ENCODE data around the gene PRKCE.

Gene PRKCE

GRCh38 chr2:45685260-45685659 is 33.8 kb downstream of the PRKCE start:
- H2AFZ ChIP-seq (ENCODE audit: low read depth, low read length) = no peak overlapping the region
- H3K18ac ChIP-seq (ENCODE audit: low read depth in 1 of 2, low read length in 2 of 2) = no peak overlapping the region
- peaks cover 7% of the 10 kb centered on the region for H3K4me1 ChIP-seq (ENCODE audit: control insufficient read depth, insufficient read depth, low read depth, low read length)
- no peak overlapping the region for H4K91ac ChIP-seq (ENCODE audit: low read length)
- H2BK5ac ChIP-seq (ENCODE audit: low read depth, low read length, poor library complexity, severe bottlenecking) = no peak overlapping the region
- H2BK120ac ChIP-seq (ENCODE audit: low read depth, low read length) = no peak overlapping the region
- H2BK12ac ChIP-seq (ENCODE audit: low read length in 2 of 2) = no peak overlapping the region
- H3K23ac ChIP-seq (ENCODE audit: low read length in 2 of 2) = no peak overlapping the region
- H3K4ac ChIP-seq (ENCODE audit: low read depth in 1 of 2, low read length in 2 of 2) = no peak overlapping the region
- H3K14ac ChIP-seq (ENCODE audit: low read length in 2 of 2) = no peak overlapping the region
- no peak overlapping the region for H4K8ac ChIP-seq (ENCODE audit: low read length)
- H3K9ac ChIP-seq (ENCODE audit: low read length) = no peak overlapping the region
- H3K9me3 ChIP-seq (ENCODE audit: control insufficient read depth, low read length) = no peaks in the 10 kb centered on the region
- DNase-seq = no peak
- H2BK15ac ChIP-seq (ENCODE audit: low read depth, poor library complexity, severe bottlenecking) = no peak overlapping the region
- no peaks in the 10 kb centered on the region for H3K36me3 ChIP-seq (ENCODE audit: control insufficient read depth in 1 of 2, insufficient read depth in 2 of 2, low read depth in 1 of 2, low read length in 2 of 2)
- H3K4me3 ChIP-seq (ENCODE audit: insufficient read depth in 1 of 2, low read depth in 1 of 2, low read length in 2 of 2) = no peak overlapping the region
- WGBS = 98% methylated on average over 3 of the region's 3 CpGs
- no peak overlapping the region for H3K27ac ChIP-seq (ENCODE audit: low read length, poor library complexity, severe bottlenecking)
- peaks cover 15% of the 10 kb centered on the region for H3K79me1 ChIP-seq (replicated peaks; ENCODE audit: low read length, poor library complexity, severe bottlenecking)
- H3K4me2 ChIP-seq (ENCODE audit: low read length, poor library complexity, severe bottlenecking) = no peak overlapping the region
- no peak overlapping the region for H2AK5ac ChIP-seq (ENCODE audit: low read length, severe bottlenecking)
- H3K27me3 ChIP-seq (ENCODE audit: control insufficient read depth in 1 of 2, insufficient read depth in 1 of 2, low read length in 2 of 2) = no peaks in the 10 kb centered on the region

GRCh38 chr2:45687964-45688363 is 36.5 kb downstream of the PRKCE start:
- no peak for DNase-seq
- 100% methylated on average over 1 of the region's 1 CpG for WGBS
- H2AK5ac ChIP-seq (ENCODE audit: low read length, severe bottlenecking) = no peak overlapping the region

GRCh38 chr2:45688479-45689298 is 37.2 kb downstream of the PRKCE start:
- H3K14ac ChIP-seq (ENCODE audit: low read length in 2 of 2) = no peak overlapping the region
- no peak overlapping the region for H2BK15ac ChIP-seq (ENCODE audit: low read depth, poor library complexity, severe bottlenecking)
- no peak overlapping the region for H3K23ac ChIP-seq (ENCODE audit: low read length in 2 of 2)
- no peaks in the 10 kb centered on the region for H3K36me3 ChIP-seq (ENCODE audit: control insufficient read depth in 1 of 2, insufficient read depth in 2 of 2, low read depth in 1 of 2, low read length in 2 of 2)
- no peak overlapping the region for H2BK12ac ChIP-seq (ENCODE audit: low read length in 2 of 2)
- no peak overlapping the region for H2BK5ac ChIP-seq (ENCODE audit: low read depth, low read length, poor library complexity, severe bottlenecking)
- H4K8ac ChIP-seq (ENCODE audit: low read length) = no peak overlapping the region
- 89% methylated on average over 4 of the region's 4 CpGs for WGBS
- peaks cover 21% of the 10 kb centered on the region for H3K79me1 ChIP-seq (replicated peaks; ENCODE audit: low read length, poor library complexity, severe bottlenecking)
- no peak overlapping the region for H2AK5ac ChIP-seq (ENCODE audit: low read length, severe bottlenecking)
- no peak overlapping the region for H3K9ac ChIP-seq (ENCODE audit: low read length)
- peaks cover 3% of the 10 kb centered on the region for H3K4me1 ChIP-seq (ENCODE audit: control insufficient read depth, insufficient read depth, low read depth, low read length)
- no peak overlapping the region for H2BK120ac ChIP-seq (ENCODE audit: low read depth, low read length)
- no peak overlapping the region for H3K4me3 ChIP-seq (ENCODE audit: insufficient read depth in 1 of 2, low read depth in 1 of 2, low read length in 2 of 2)
- no peak for DNase-seq
- no peaks in the 10 kb centered on the region for H3K27me3 ChIP-seq (ENCODE audit: control insufficient read depth in 1 of 2, insufficient read depth in 1 of 2, low read length in 2 of 2)
- H4K91ac ChIP-seq (ENCODE audit: low read length) = no peak overlapping the region
- no peak overlapping the region for H3K18ac ChIP-seq (ENCODE audit: low read depth in 1 of 2, low read length in 2 of 2)
- no peak overlapping the region for H3K4me2 ChIP-seq (ENCODE audit: low read length, poor library complexity, severe bottlenecking)
- H2AFZ ChIP-seq (ENCODE audit: low read depth, low read length) = no peak overlapping the region
- H3K27ac ChIP-seq (ENCODE audit: low read length, poor library complexity, severe bottlenecking) = no peak overlapping the region
- H3K9me3 ChIP-seq (ENCODE audit: control insufficient read depth, low read length) = no peaks in the 10 kb centered on the region
- H3K4ac ChIP-seq (ENCODE audit: low read depth in 1 of 2, low read length in 2 of 2) = no peak overlapping the region

More at GRCh38 chr2:45687964-45688363, 36.5 kb downstream of the PRKCE start:
- H2BK12ac ChIP-seq (ENCODE audit: low read length in 2 of 2) = no peak overlapping the region
- H3K4ac ChIP-seq (ENCODE audit: low read depth in 1 of 2, low read length in 2 of 2) = no peak overlapping the region
- H3K79me1 ChIP-seq (replicated peaks; ENCODE audit: low read length, poor library complexity, severe bottlenecking) = peaks cover 21% of the 10 kb centered on the region
- no peak overlapping the region for H2AFZ ChIP-seq (ENCODE audit: low read depth, low read length)
- no peak overlapping the region for H3K9ac ChIP-seq (ENCODE audit: low read length)
- H2BK120ac ChIP-seq (ENCODE audit: low read depth, low read length) = no peak overlapping the region
- H2BK5ac ChIP-seq (ENCODE audit: low read depth, low read length, poor library complexity, severe bottlenecking) = no peak overlapping the region
- no peaks in the 10 kb centered on the region for H3K9me3 ChIP-seq (ENCODE audit: control insufficient read depth, low read length)
- H3K27me3 ChIP-seq (ENCODE audit: control insufficient read depth in 1 of 2, insufficient read depth in 1 of 2, low read length in 2 of 2) = no peaks in the 10 kb centered on the region
- H4K91ac ChIP-seq (ENCODE audit: low read length) = no peak overlapping the region
- H3K36me3 ChIP-seq (ENCODE audit: control insufficient read depth in 1 of 2, insufficient read depth in 2 of 2, low read depth in 1 of 2, low read length in 2 of 2) = no peaks in the 10 kb centered on the region
- no peak overlapping the region for H4K8ac ChIP-seq (ENCODE audit: low read length)
- H3K4me2 ChIP-seq (ENCODE audit: low read length, poor library complexity, severe bottlenecking) = no peak overlapping the region
- no peak overlapping the region for H3K4me3 ChIP-seq (ENCODE audit: insufficient read depth in 1 of 2, low read depth in 1 of 2, low read length in 2 of 2)
- no peak overlapping the region for H3K27ac ChIP-seq (ENCODE audit: low read length, poor library complexity, severe bottlenecking)
- no peak overlapping the region for H3K23ac ChIP-seq (ENCODE audit: low read length in 2 of 2)
- H2BK15ac ChIP-seq (ENCODE audit: low read depth, poor library complexity, severe bottlenecking) = no peak overlapping the region
- H3K4me1 ChIP-seq (ENCODE audit: control insufficient read depth, insufficient read depth, low read depth, low read length) = peaks cover 3% of the 10 kb centered on the region
- no peak overlapping the region for H3K14ac ChIP-seq (ENCODE audit: low read length in 2 of 2)
- H3K18ac ChIP-seq (ENCODE audit: low read depth in 1 of 2, low read length in 2 of 2) = no peak overlapping the region

- no peak overlapping the region for H2BK15ac ChIP-seq (ENCODE audit: low read depth, poor library complexity, severe bottlenecking)
- no peak overlapping the region for H2BK120ac ChIP-seq (ENCODE audit: low read depth, low read length)
- H3K23ac ChIP-seq (ENCODE audit: low read length in 2 of 2) = no peak overlapping the region
- no peaks in the 10 kb centered on the region for H3K36me3 ChIP-seq (ENCODE audit: control insufficient read depth in 1 of 2, insufficient read depth in 2 of 2, low read depth in 1 of 2, low read length in 2 of 2)
- DNase-seq = no peak
- no peak overlapping the region for H3K4me2 ChIP-seq (ENCODE audit: low read length, poor library complexity, severe bottlenecking)
- H3K9me3 ChIP-seq (ENCODE audit: control insufficient read depth, low read length) = no peaks in the 10 kb centered on the region
- H3K79me1 ChIP-seq (replicated peaks; ENCODE audit: low read length, poor library complexity, severe bottlenecking) = peaks cover 15% of the 10 kb centered on the region
- peaks cover 3% of the 10 kb centered on the region for H3K4me1 ChIP-seq (ENCODE audit: control insufficient read depth, insufficient read depth, low read depth, low read length)
- no peak overlapping the region for H4K8ac ChIP-seq (ENCODE audit: low read length)
- no peak overlapping the region for H2AK5ac ChIP-seq (ENCODE audit: low read length, severe bottlenecking)
- no peak overlapping the region for H4K91ac ChIP-seq (ENCODE audit: low read length)
- WGBS = 93% methylated on average over 1 of the region's 2 CpGs
- H3K14ac ChIP-seq (ENCODE audit: low read length in 2 of 2) = no peak overlapping the region
- no peak overlapping the region for H3K4ac ChIP-seq (ENCODE audit: low read depth in 1 of 2, low read length in 2 of 2)
- H3K18ac ChIP-seq (ENCODE audit: low read depth in 1 of 2, low read length in 2 of 2) = no peak overlapping the region
- H3K9ac ChIP-seq (ENCODE audit: low read length) = no peak overlapping the region
- H2BK5ac ChIP-seq (ENCODE audit: low read depth, low read length, poor library complexity, severe bottlenecking) = no peak overlapping the region
- no peak overlapping the region for H2BK12ac ChIP-seq (ENCODE audit: low read length in 2 of 2)
- H3K27me3 ChIP-seq (ENCODE audit: control insufficient read depth in 1 of 2, insufficient read depth in 1 of 2, low read length in 2 of 2) = no peaks in the 10 kb centered on the region
- no peak overlapping the region for H3K27ac ChIP-seq (ENCODE audit: low read length, poor library complexity, severe bottlenecking)
- no peak overlapping the region for H3K4me3 ChIP-seq (ENCODE audit: insufficient read depth in 1 of 2, low read depth in 1 of 2, low read length in 2 of 2)
- H2AFZ ChIP-seq (ENCODE audit: low read depth, low read length) = no peak overlapping the region
Observed at GRCh38 chr2:45690231-45690630, 38.8 kb downstream of the PRKCE start.

Data from mesenchymal stem cell (in vitro differentiated cells and primary cell).